IPS-18c (cell line): ENCODE data around the gene EFNA5.

ENCODE experiments used
- H3K4me3 ChIP-seq: 2 replicates; pipeline ENCODE4 v1.7.0; 2013; ENCODE audit warnings: low read depth, mild to moderate bottlenecking, low read length, moderate library complexity; ENCODE audit not compliant: insufficient read depth
- H3K9me3 ChIP-seq: one replicate; pipeline ENCODE4 v1.6.1; 2013; ENCODE audit warnings: mild to moderate bottlenecking, low read length, moderate library complexity; ENCODE audit not compliant: control insufficient read depth, insufficient read depth

Gene EFNA5

DNA sequence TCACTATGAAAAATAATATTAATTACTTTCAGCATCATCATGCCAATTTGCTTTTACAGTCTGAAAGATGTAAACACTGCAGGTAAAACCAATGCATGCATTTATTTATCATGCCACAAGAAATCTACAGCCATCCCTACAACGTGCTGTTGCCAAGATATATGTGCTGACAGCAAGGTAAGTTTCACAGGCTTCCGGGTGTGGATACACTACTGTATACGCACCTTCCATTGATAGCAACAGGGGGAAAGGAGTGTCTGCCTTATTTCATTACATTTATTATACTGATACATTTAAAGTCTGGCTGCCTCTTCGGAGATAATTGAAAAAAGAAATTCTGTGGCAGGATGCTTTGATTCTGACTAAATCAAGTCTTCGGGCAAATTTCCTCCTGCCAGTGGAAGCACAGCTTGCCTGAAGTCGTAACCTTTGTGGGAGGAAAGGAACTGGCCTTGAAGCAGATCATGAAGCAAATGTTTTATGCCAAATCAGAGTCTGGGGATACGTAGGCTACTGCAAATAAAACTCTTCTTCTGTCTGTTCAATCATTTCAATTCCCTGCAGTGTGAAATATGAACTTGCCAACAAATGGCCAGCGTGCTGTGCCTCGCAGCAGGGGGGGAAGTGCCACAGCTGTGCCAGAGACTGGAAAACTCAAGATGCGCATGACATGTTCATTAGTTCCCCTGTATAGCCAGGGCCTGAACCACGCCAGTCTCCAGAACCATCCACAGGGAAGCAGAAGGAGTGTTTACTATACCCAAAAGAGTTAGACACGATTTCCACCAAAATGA is 268.1 kb downstream of the EFNA5 start:
- Histone ChIP-seq H3K4me3 (no peak overlapping the region), H3K9me3 (no peaks in the 10 kb centered on the region)

DNA sequence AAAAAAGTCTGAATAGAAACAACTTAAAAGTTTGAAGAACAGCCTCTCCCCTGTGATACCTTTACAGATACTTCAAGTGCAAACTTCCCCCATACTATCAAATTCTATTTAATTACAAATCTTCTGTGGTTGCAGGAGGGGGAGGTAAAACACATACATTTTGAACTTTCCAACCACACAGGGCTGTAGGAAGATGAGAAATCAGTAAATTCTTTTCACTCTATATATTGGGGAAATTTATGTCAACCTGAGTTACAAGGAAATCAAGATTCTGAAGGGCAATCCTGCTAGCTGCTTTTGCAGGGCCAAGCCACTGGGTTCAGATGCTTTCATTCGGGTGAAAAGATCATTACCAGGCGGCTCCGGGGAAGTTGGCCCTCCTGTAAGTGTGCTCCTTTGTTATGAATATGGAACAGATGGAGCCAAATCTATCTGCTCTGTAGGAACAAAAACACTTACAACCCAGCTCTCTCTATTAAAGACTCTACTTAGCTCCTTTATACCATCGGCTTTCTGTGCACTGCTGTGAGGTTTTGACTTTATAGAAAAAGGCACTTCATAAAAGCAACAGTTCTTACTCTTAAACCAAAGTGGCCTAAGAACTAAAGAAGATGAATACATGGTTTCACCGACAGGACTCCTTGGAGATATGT is 269.1 kb downstream of the EFNA5 start:
- H3K4me3 ChIP-seq: no peak overlapping the region
- no peaks in the 10 kb centered on the region for H3K9me3 ChIP-seq

DNA sequence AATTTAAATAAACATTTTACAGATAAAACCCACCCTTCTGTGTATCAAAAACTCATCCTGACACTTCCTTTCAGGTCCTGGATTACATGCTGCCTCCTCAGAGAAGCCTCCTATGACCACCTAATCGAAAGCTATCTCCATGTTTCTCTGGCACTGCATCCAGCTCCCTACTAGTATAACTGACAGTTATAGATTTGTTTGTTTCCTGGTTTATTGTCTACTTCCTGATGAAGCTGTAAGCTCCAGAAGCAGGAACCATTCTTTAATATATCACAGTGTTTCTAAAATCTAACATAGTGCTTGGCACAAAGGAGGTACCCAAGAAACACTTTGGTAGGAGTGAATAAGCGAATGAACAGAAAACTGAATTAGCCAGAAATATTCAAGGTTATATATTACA is 270.4 kb downstream of the EFNA5 start:
- no peaks in the 10 kb centered on the region for H3K9me3 ChIP-seq
- no peak overlapping the region for H3K4me3 ChIP-seq

GRCh38 chr5:107398703-107399102 is 272.0 kb downstream of the EFNA5 start:
- Histone ChIP-seq H3K4me3 (no peak overlapping the region), H3K9me3 (no peaks in the 10 kb centered on the region)

DNA sequence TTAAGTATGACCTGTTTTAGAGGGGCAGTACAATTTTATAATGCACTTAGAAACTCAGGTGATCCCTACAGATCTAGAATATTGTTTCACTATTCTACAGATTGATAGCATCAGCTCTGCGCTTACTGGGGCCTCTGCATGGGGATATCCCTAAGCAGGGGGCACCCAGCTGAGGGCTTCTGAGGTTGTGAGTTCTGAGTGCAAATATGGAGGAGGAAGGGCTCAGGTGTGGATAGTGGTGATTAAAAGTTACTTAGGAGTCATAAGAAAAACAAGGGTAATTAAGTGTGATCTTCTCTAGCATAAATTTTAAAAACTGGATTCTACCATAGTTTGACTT is 274.4 kb downstream of the EFNA5 start:
- Histone ChIP-seq H3K9me3 (no peaks in the 10 kb centered on the region), H3K4me3 (no peak overlapping the region)

GRCh38 chr5:107395632-107396350 is 274.9 kb downstream of the EFNA5 start:
- H3K4me3 ChIP-seq: no peak overlapping the region
- no peaks in the 10 kb centered on the region for H3K9me3 ChIP-seq

DNA sequence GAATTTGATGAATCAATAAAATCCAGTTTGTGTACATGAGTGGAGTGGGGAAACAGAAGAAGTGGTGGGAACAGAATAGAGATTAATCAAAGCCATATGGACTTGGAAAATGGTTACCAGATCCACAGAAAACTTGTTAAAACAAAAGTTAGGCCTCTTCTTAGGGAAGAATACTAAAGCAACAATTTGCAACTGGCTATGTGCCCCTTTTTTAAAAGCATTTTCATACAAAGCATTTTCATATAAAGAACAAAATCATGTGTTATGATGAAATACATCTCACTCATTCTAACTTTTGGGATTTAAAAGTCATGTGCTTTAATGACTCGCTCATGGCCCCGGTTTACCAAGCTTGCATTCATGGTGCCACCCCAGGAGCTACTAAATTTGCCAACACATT is 276.9 kb downstream of the EFNA5 start:
- H3K4me3 ChIP-seq: no peak overlapping the region
- no peaks in the 10 kb centered on the region for H3K9me3 ChIP-seq

DNA sequence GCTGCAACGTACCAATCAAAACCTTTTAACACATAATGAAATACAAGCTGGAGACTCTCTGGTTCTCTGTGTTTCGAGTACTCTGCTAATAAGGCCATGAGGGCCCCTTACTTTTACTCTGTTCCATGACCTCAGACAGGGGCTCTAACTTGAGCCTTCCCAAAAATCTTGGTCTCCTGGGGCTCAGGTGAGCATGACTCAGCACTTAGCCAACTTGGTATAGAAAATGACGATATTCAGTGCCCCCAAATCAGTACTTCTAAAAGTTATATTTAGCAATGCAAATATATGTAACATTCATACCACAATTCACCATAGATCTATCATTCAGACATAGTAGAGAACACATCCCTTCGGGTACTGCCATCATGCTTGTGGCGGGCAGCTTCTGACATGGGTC is 278.9 kb downstream of the EFNA5 start:
- H3K4me3 ChIP-seq: no peak overlapping the region
- no peaks in the 10 kb centered on the region for H3K9me3 ChIP-seq

- H3K9me3 ChIP-seq: no peaks in the 10 kb centered on the region
- no peak overlapping the region for H3K4me3 ChIP-seq
Measured at GRCh38 chr5:107389775-107390148, 281.0 kb downstream of the EFNA5 start.

DNA sequence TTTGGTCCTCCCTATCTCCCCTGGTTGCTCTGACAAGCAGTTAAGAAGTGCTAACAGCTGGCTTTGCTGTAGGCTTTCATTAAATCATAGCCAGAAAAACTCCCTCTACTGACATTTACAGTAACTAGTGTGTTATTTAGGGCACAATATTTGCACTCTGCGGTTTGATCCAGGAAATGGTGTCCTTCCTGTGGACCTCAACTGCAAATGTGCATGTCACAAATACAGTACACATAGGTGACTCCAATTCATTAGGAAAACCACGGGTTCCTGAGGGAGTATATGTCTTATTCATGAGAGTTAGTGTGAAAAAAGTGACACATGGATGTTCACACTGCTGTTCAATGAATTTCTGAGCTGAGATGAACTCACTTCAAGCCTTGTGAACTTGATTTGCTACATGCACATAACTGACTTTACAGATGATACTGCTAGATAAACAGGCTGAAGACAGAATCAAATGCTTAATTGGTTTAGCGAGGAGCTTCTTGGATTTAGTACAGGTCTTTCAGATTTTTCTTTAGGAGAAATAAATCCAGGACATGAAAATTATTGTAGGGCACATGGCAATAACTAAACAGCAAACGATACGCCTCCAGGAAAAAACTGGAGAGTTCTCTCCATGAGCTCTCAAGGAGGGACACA is 281.5 kb downstream of the EFNA5 start:
- H3K4me3 ChIP-seq: no peak overlapping the region

GRCh38 chr5:107388141-107388861 is 282.4 kb downstream of the EFNA5 start:
- Histone ChIP-seq H3K4me3 (no peak overlapping the region), H3K9me3 (no peaks in the 10 kb centered on the region)

More for the DNA sequence above, 281.5 kb downstream of the EFNA5 start:
- H3K9me3 ChIP-seq: no peaks in the 10 kb centered on the region

- Histone ChIP-seq H3K4me3 (no peak overlapping the region), H3K9me3 (no peaks in the 10 kb centered on the region)
Measured at GRCh38 chr5:107387526-107388140, 283.1 kb downstream of the EFNA5 start.

DNA sequence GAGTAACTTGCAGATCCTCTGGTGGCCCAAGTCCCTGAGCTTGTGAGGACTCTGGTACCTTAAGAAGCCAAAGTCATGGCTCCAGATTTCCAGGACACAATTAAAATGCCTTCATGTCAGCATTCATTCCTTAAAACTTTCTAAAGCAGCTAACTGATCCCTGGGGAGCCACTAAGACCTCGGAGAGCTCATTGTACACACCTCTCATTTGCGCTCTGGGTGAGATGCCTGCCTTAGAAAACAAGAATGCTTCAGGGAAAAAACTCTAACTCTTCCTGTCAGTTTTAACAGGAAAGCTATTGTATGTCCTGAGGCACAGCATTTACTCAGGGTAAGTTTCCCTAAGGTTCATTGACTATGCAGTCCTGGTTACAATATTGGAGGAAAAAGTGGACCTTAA is 285.0 kb downstream of the EFNA5 start:
- Histone ChIP-seq H3K9me3 (no peaks in the 10 kb centered on the region), H3K4me3 (no peak overlapping the region)

GRCh38 chr5:107384256-107384655 is 286.5 kb downstream of the EFNA5 start:
- Histone ChIP-seq H3K4me3 (no peak overlapping the region), H3K9me3 (no peaks in the 10 kb centered on the region)

DNA sequence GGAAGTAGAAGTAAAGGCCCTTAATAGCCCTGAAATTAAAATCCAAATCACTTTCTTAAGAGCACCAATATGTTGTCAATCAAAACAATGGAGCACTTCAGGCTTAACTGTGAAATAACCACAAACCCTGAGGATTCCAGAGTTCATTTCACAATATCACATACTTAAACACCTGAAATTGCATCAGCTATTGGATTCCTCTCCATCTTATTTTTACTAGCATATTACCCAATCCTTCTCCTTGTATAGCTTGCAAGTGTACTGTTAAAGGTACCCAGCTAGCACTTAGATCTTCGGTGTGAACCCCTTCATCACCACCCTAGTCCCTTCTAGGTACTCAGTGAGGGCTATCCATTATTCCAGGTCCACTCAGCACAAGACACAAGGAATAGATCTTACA is 287.3 kb downstream of the EFNA5 start:
- Histone ChIP-seq H3K4me3 (no peak overlapping the region), H3K9me3 (no peaks in the 10 kb centered on the region)

DNA sequence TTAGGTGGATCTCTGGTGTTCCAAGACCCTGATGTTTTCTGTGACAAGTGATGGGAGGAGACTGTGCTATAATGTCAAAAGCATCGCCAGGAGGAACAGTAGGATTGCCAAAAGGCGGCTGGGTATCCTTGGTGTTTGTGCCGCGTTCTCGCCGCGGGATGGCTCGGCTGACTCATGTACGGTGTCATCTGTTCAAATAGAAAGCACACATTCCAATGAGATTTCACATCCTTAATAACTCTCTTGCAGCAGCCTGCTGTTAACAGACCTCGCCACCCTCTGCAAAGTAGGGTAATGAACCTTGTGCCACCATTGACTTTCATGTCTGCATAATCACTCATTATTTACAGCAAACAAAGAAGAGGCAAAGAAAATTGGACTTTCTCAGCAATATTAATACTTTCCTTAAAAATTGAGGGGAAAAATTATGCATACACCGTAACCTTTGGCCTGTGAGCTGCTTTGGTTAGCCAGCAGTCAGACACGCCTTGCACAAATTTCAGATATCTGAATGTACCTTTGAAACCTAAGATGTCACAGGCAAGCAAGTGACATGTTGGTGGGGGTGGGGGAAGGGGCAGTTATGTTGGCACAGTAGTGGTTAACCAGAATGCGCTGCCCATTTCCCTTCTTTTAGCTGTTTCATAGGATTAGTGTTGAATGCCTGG is 289.4 kb downstream of the EFNA5 start:
- H3K4me3 ChIP-seq: no peak overlapping the region

More for the DNA sequence above, 289.4 kb downstream of the EFNA5 start:
- no peaks in the 10 kb centered on the region for H3K9me3 ChIP-seq
